Calu3 (cell line): ENCODE data around the gene CDKL4. TPM values are rescaled to one million over a fixed set of nuclear protein-coding genes. Genes with fewer than 3 reads are reported as not detected.
"Not testable (repeated sequence)": the region's sequence is repeated elsewhere in the genome, so short reads cannot be mapped to it uniquely, and the experiment has no call there.

Source experiments
- BruUV-seq: library from RNA; stranded (reverse); fragments of 400-500 nt; replicated peaks from 2 replicates; lab custom pipeline; 2021; lab: Mats Ljungman, UMichigan
- CTCF ChIA-PET: fragments of 300-600 bp; sonication (Branson Sonifier 250); formaldehyde crosslinking; loops from one replicate; lab custom pipeline; 2022; ENCODE audit warnings: antibody characterized with exemption; lab: Charles Lee
- DNase-seq: peaks from one replicate; pipeline ENCODE4 v3.0.0; 2022
- H3K27ac Mint-ChIP-seq: one replicate; pipeline ENCODE4 v1.8.0; 2022; ENCODE audit warnings: mixed read lengths; ENCODE audit not compliant: unreplicated experiment
- H3K27me3 Mint-ChIP-seq: one replicate; pipeline ENCODE4 v1.8.0; 2022; ENCODE audit warnings: mixed read lengths; ENCODE audit not compliant: unreplicated experiment
- H3K36me3 Mint-ChIP-seq: one replicate; pipeline ENCODE4 v1.8.0; 2022; ENCODE audit warnings: mild to moderate bottlenecking, moderate library complexity, mixed read lengths; ENCODE audit not compliant: insufficient read depth, unreplicated experiment
- H3K4me1 Mint-ChIP-seq: one replicate; pipeline ENCODE4 v1.8.0; 2022; ENCODE audit warnings: mild to moderate bottlenecking, low read depth, mixed read lengths; ENCODE audit not compliant: unreplicated experiment
- H3K4me3 Mint-ChIP-seq: one replicate; pipeline ENCODE4 v1.8.0; 2022; ENCODE audit warnings: mild to moderate bottlenecking, low read depth, moderate library complexity, mixed read lengths; ENCODE audit not compliant: unreplicated experiment
- H3K9me3 Mint-ChIP-seq: one replicate; pipeline ENCODE4 v1.8.0; 2022; ENCODE audit warnings: low read depth, mixed read lengths; ENCODE audit not compliant: unreplicated experiment
- intact Hi-C: fragments of 100-400 bp; cut with micrococcal nuclease; formaldehyde crosslinking; loops from one replicate; pipeline ENCODE4 v1.10.0; 2022; ENCODE audit not compliant: unreplicated experiment
- total RNA-seq: library from RNA; stranded (reverse); gene quantifications from 2 replicates; pipeline ENCODE4 v1.2.3, GENCODE V29; 2022
- TF ChIP-seq, protein P1 (sequence below): fragments of 200-600 bp; IDR thresholded peaks from one replicate; pipeline ENCODE4 v1.8.0; 2022; ENCODE audit warnings: antibody characterized with exemption; ENCODE audit not compliant: unreplicated experiment

Gene CDKL4
- total RNA-seq, 1 experiment from 2014 or later = 0.83 TPM

DNA sequence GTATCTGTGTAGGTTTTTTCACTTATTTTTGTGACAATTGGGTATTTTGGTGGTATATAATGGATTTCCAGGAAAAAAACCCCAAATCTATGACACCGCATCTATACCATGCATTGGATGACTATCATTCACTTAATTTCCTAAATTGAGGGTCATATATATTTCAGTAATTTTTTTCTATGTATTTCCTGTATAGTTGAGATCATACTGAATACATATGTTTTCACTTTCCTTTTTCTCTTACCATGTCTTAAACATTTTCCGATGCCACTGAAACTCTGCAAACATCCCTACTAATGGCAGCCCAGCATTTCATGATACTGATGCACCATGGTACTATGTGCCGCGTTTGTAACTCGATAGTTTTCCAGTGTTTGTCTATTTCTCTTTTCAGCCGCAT is 40.4 kb downstream of the CDKL4 start:
- CTCF ChIA-PET = no interaction called here

DNA sequence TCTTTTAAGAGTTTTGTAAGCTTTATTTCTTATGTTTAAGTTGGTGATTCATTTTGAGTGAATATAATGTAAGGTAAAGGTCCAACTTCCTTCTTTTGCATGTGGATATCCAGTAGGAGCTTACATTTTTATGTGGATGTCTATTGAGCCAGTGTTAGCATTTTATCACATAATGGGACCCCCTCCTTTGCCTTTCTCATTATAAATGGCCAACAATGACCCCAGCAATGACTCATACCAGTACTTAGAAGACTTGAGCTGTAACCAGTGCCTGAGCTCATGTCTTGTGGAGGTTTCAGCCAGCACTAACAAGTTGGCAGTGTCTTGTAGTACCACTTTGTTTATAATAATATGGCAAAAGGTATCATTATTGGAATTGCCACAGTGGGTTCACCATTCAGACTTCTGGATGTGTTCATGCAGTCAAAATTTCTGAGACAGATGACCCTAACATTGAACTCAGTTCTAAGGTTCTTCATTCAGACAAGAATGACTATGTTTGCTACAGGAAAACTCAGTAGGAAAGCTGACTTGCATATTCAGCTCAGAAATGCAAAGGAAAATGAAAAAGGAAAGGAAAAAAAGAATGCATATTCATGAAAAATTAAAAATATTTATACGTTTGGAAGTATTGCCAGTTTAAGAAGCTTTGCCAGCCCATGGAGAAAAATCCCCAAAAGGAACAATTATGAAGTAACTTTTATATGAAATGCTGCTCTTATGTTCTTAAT is 41.0 kb downstream of the CDKL4 start:
- no peak for DNase-seq
- TF ChIP-seq, protein P1, sequence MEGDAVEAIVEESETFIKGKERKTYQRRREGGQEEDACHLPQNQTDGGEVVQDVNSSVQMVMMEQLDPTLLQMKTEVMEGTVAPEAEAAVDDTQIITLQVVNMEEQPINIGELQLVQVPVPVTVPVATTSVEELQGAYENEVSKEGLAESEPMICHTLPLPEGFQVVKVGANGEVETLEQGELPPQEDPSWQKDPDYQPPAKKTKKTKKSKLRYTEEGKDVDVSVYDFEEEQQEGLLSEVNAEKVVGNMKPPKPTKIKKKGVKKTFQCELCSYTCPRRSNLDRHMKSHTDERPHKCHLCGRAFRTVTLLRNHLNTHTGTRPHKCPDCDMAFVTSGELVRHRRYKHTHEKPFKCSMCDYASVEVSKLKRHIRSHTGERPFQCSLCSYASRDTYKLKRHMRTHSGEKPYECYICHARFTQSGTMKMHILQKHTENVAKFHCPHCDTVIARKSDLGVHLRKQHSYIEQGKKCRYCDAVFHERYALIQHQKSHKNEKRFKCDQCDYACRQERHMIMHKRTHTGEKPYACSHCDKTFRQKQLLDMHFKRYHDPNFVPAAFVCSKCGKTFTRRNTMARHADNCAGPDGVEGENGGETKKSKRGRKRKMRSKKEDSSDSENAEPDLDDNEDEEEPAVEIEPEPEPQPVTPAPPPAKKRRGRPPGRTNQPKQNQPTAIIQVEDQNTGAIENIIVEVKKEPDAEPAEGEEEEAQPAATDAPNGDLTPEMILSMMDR = no peak
- H3K4me1 Mint-ChIP-seq = no peaks in the 10 kb centered on the region
- H3K9me3 Mint-ChIP-seq = no peaks in the 10 kb centered on the region
- CTCF ChIA-PET = no interaction called here
- H3K4me3 Mint-ChIP-seq = no peak overlapping the region
- H3K27me3 Mint-ChIP-seq = no peaks in the 10 kb centered on the region
- BruUV-seq = no TSS peak
- intact Hi-C loops = no loop called here
- no peaks in the 10 kb centered on the region for H3K36me3 Mint-ChIP-seq
- H3K27ac Mint-ChIP-seq = no peak overlapping the region

More for the DNA sequence above, 40.4 kb downstream of the CDKL4 start:
- Mint-ChIP-seq H3K27ac (no peak overlapping the region), H3K27me3 (no peaks in the 10 kb centered on the region), H3K4me3 (no peak overlapping the region), H3K4me1 (no peaks in the 10 kb centered on the region), H3K36me3 (no peaks in the 10 kb centered on the region), H3K9me3 (no peaks in the 10 kb centered on the region)
- no TSS peak for BruUV-seq
- intact Hi-C loops = no loop called here
- TF ChIP-seq, protein P1 = no peak
- no peak for DNase-seq

DNA sequence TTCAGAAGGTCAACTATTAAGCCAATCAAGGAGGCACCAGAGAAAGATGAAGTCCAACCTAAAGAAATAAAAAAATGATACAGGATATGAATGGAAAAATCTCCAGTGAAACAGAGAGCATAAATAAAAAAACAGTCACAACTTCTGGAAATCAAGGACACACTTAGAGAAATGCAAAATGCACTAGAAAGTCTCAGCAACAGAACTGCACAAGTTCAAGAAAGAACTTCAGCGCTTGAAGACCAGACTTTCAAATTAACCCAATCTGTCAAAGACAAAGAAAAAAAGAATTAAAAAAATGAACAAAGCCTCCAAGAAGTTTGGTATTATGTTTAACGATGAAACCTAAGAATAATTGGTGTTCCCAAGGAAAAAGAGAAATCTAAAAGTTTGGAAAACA is 46.8 kb downstream of the CDKL4 start:
- H3K4me3 Mint-ChIP-seq, H3K9me3 Mint-ChIP-seq, H3K27ac Mint-ChIP-seq, CTCF ChIA-PET, H3K27me3 Mint-ChIP-seq, BruUV-seq, H3K4me1 Mint-ChIP-seq, H3K36me3 Mint-ChIP-seq, intact Hi-C loops, DNase-seq: not testable (repeated sequence)

DNA sequence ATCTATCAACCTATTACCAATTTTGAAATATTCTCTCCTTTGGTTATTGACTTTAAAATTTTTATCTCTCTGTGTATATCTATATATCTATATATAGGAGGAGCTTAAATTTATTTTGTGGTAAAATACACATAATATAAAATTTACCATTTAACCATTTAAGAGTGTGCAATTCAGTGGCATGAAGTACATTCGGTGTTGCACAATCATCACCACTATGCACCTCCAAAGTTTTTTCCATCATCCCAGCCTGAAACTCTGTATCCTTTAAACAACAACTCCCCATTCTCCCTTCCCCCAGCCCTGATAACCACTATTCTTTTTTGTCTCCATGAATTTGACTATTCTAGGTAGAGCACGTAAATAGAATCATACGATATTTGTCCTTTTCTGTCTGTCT is 49.1 kb downstream of the CDKL4 start:
- intact Hi-C loops = no loop called here
- Mint-ChIP-seq H3K27me3 (no peaks in the 10 kb centered on the region), H3K4me1 (no peaks in the 10 kb centered on the region), H3K27ac (no peak overlapping the region), H3K36me3 (no peaks in the 10 kb centered on the region), H3K9me3 (no peaks in the 10 kb centered on the region), H3K4me3 (no peak overlapping the region)
- TF ChIP-seq, protein P1 = no peak
- CTCF ChIA-PET = interaction anchor here (0.6 kb wide), 1 partner anchor 29 kb away, joined by 4 read pairs; no protein-coding TSS in a partner anchor
- DNase-seq = no peak
- no TSS peak for BruUV-seq

DNA sequence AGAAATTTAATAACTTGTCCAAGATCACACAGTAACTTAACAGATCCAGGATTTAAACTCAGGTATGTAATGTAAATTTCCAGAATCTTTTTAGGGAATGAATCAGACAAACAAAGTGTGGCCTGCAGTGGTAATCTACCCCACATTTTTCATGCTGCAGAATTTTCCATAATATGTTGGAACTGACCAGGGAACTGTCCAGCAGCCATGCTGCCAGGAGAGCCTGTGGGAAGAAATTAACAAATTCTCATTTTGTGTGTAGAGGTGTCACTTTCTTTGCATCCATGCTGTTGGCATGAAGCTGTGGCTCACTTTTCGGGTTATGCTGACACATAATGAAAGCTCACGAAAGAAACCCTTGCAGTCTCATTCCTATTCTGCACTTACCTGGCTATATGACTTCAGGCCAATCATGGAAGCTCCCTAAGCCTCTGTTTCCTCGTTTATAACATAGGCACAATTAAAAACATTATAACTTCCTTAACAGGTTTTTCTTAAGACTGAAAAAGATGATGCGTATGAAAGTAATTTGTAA is 54.7 kb downstream of the CDKL4 start:
- no peak for DNase-seq
- Mint-ChIP-seq H3K27me3 (no peaks in the 10 kb centered on the region), H3K36me3 (no peaks in the 10 kb centered on the region), H3K27ac (no peak overlapping the region), H3K4me3 (no peak overlapping the region), H3K4me1 (no peaks in the 10 kb centered on the region), H3K9me3 (no peaks in the 10 kb centered on the region)
- intact Hi-C loops = no loop called here
- BruUV-seq = no TSS peak
- CTCF ChIA-PET = no interaction called here
- TF ChIP-seq, protein P1 = no peak
